Fibroblast of the aortic adventitia (primary cell): Measurements from ENCODE around the gene TNFRSF1A. TPM values are rescaled to one million over a fixed set of nuclear protein-coding genes. Genes with fewer than 3 reads are reported as not detected.

ENCODE experiments used
- DNase-seq: peaks from one replicate; pipeline ENCODE4 v3.0.0-alpha.2; 2010; ENCODE audit warnings: low read depth
- H3K4me3 ChIP-seq: 2 replicates; pipeline ENCODE4 v1.5.1; 2011; ENCODE audit warnings: low read depth, mild to moderate bottlenecking, control low read depth, low read length, moderate library complexity
- CTCF ChIP-seq: IDR thresholded peaks from 2 replicates; pipeline ENCODE4 v1.5.1; 2011; ENCODE audit warnings: mild to moderate bottlenecking, low read length, control low read depth, inconsistent platforms; ENCODE audit not compliant: insufficient read depth
- total RNA-seq: library from RNA; depleted of rRNA; stranded (reverse); fragments of >200 nt; gene quantifications from 2 replicates; pipeline ENCODE4 v1.2.3, GENCODE V29; 2012; ENCODE audit warnings: low replicate concordance

TNFRSF1A gene
- total RNA-seq, 1 donor, result 207 TPM

DNA sequence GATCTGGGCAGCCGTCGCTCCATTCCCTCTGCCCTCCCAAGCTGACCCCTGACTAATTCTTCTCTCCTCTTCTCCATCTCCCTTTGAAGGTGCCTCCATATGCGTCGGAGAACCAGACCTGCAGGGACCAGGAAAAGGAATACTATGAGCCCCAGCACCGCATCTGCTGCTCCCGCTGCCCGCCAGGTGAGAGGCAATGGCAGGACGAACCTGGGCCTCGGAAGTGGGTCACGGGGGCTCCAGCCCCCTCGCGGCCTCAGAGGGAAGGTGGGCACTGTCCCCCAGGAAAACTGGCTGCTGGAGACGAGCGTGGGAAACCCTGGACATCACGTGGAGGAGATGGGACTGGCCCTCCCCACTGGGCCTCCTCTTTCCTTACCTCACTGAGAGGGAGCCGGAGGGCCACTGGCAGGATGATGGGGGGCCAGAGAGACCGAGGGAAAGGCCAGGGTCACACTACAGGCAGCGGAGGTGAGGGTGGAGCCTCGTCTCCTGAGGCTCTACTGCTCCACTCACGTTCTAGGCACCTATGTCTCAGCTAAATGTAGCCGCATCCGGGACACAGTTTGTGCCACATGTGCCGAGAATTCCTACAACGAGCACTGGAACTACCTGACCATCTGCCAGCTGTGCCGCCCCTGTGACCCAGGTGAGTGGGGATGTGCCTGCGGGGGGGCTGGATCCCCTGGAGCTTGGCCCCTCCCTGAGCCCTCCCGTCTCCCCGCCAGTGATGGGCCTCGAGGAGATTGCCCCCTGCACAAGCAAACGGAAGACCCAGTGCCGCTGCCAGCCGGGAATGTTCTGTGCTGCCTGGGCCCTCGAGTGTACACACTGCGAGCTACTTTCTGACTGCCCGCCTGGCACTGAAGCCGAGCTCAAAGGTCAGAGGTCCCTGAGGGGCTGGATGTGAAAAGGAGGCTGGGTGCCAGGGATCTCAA is 42.9 kb upstream of the TNFRSF1A start:
- peak overlapping the region; percentile 83 for H3K4me3 ChIP-seq
- no peak for DNase-seq
- no peak for TF ChIP-seq CTCF

GRCh38 chr12:6383572-6384498 is 42.0 kb upstream of the TNFRSF1A start, which contains the start of gene LTBR:
LTBR (plus strand) TSS chr12:6384162; CDS start chr12:6384359, 197 bp downstream.
- DNase-seq, result peak; percentile 92
- TF ChIP-seq CTCF, result peak; percentile 17
- peak within 1 kb of the TSS; percentile 83 for H3K4me3 ChIP-seq

DNA sequence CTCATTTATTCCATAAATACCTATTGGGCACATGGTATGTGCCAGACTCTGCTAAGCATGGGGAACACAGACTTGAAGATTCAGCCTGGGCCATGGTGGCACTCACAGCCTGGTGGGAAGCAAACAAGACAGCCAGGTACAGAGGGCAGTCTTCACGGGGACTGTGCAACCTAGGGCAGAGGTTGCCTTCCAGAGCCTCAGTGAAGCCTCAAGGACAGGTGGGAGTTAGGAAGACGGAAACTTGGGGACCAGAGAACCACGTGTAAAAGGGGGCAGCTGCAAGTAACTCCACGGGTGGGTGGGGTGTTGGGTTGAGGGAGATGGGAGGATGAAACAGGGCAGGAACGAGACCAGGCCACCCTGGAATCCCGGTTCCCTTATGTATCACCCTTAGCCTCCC is 41.1 kb upstream of the TNFRSF1A start:
- DNase-seq, result no peak
- no peak overlapping the region for H3K4me3 ChIP-seq
- no peak for TF ChIP-seq CTCF

GRCh38 chr12:6382371-6382770 is 40.5 kb upstream of the TNFRSF1A start:
- DNase-seq, result no peak
- no peak for TF ChIP-seq CTCF
- no peak overlapping the region for H3K4me3 ChIP-seq

DNA sequence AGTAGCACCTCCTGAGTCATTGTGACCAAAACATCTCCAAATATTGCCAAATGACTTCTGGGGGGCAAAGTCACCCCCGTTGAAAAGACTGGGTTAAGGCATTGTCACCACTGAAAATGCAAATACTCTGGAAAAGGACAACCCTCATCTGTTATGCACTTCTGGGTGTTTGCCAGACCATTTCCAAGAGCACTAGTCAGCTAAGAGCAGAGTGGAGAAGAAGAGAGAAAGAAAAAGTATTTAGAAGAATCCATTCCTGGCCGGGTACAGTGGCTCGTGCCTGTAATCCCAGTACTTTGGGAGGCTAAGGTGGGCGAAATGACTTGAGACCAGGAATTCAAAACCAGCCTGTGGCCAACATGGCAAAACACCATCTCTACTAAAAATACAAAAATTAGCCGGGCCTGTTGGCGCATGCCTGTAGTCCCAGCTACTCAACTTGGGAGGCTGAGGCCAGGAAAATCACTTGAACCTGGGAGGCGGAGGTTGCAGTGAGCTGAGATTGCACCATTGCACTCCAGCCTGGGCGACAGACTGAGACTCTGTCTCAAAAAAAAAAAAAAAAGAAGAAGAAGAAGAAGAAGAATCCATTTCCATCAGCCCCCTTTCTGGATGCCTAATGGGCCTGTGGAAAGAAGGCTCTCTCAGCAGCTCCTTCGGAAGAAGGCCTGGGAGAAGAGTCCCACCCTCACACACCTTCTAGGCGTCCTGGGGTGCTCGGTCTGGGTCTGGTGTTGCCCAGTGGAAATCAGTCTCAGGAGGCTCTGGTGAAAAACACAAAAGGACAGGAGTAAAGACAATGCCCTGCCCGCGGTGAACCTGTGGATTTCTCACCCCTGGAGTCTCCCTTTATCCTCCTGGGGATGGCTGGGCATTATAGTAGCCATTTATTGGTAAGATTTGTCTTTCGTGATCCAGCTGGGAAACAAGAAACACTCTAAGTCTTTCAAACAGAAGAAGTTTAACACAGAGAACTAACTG is 38.6 kb upstream of the TNFRSF1A start:
- peak; percentile 60 for DNase-seq
- TF ChIP-seq CTCF, result no peak
- H3K4me3 ChIP-seq, result no peak overlapping the region
